HG03108 (cell line): ENCODE data around the gene MRPL54.

ENCODE experiments used
- ATAC-seq: cut with Tn5 transposase; IDR thresholded peaks from one replicate; pipeline ENCODE4 v1.9.1; 2021; ENCODE audit warnings: moderate library complexity; ENCODE audit not compliant: unreplicated experiment

The MRPL54 gene

DNA sequence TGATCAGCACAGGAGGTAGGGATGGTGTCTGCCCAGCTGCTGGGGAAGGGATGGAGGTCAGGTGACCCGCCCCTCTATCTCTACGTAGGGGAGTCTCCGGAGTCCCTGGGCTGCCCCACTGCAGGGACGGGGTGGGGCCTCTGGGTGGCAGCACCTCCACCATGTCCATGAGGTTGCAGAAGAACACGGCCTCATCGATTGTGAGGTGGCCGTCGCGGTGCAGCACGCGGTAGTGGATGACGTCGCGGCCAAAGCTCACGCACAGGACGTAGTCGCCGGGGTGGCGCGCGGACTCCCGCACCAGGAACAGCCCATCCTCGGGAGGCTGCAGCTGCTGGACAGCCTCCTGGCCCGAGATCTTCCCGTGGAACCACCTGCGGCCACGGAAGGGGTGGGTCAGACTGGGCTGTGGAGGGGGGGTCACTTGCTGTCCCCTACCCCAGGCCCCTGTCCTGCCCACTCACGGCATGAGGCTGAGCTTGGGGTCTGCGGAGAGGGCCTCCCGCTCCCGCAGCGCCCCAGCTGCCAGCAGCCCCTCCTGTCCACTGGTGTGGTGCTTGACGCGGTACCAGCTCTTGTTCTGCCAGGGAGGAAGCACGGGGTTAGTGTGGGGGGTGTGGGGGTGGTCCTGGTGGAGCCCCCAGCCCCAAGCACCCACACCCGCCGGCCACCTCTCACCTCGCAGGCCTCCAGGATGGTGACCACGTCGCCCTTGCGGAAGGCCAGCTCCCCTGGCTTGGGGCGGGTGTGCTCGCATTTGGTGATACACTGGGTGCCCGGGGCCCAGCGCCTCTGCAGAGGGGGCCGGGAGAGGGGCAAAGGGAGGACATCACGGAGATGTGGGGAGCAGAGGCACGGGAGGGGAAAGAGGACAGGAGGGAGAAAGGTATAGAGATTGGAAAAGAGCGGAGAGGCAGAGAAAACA, 21.4 kb downstream of the MRPL54 start:
- ATAC-seq, result no peak

DNA sequence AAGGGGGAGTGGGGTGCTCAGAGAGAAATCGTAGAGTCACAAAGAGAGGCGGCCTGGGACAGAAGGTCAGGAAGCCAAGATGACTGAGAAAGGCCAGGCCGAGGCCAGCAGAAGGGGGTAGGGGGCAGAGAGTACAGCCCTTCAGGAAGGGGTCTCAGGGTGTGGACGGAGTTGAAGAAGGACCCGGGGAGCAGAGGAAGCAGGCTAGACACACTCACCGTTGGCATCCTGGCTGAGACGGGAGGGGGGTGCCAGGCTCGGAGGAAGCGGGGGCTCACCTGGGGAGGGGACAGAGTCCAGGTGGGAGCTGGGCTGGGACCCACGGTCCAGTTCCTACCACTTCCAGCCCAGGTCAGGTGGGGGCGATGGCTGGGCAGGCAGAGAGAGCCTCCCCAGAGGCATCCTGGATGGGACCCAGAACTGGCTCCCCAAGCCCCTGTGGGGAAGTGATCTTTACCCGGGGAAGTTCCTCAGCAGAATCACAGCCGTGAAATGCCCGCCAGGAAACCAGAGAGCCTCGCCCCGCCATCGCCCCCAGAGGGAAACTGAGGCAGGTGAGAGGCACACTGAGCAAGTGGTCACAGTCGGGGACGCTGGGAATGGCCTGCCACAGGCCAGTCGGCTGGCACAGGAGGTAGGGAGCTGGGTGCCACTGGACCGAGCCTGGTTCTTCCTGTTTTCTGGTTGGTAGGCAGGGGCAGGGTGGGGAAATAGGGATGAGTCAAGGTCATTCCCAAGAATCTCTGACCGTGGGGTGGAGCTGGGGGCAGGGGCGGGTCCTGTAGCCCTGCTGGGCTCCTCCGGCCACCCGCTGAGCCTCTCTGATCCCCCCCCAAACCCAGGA, 22.3 kb downstream of the MRPL54 start:
- no peak for ATAC-seq

DNA sequence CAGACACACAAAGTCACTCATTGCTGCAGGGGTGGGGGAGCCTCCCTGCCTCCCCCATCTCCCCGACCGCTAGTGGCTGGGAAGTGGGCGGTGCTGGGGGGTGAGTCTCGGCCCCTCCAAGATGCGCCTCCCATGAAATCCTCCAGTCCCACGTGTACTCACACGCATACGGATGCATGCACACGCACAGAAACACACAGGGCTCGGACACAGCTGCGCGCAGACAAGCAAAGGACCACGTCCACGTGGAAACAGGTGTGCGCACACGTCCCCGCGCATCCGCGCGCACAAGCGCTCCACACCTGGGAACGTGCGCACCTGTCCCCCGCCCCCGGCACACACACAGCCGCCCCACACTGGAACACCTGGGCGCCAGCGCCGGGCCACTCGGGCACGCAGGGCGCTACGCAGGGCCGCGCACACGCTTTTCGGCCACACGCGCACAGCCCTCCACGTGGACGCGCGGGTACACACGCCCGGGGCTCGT, 23.0 kb downstream of the MRPL54 start:
- no peak for ATAC-seq

DNA sequence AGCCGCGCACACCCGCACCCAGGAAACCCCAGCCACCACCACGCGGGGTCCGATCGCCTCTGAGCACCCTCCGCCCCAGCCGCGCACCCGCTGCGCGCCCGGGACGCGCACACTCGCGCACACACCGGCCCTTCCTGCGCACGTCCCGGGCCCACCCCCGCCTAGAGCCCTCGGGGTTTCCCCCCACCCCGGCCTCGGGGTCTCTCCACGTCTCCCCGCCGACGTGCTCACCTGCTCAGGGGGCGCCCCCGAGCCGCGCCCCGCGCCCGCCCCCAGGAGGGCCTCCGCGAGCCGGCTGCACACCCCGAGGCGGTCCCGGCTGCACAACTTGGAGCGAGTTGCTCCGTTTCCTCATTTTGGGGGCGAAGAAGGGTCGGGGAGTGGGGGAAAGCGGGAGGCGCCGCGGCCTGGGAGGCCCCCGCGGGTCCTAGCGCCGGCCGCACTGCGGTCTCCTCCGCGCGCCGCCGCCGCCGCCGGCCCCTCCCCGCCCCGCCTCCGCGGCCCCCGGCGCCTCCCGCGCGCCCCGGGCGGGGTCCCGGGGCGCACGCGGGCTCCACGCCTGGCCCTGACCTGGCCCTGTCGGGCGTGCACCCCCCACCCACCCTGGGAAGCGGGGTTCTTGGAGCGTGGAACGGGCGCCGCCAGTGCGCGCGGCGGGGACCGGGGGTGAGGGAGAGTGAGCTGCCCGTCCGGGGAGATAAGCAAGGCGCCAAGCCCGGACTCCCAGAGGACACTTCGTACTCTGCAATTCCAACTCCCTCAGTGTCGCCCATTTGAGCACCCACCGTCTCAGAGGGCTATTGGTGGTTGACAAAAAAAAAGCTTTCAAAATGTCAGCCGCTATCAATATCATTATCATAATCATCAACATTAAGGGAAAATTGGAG, 23.7 kb downstream of the MRPL54 start, which contains the start of gene MATK:
Gene MATK, minus strand, starts transcription at position 444 of the 887 bp plus-strand sequence. CDS start 1,246 bp downstream, outside the sequence.
- ATAC-seq, result no peak

DNA sequence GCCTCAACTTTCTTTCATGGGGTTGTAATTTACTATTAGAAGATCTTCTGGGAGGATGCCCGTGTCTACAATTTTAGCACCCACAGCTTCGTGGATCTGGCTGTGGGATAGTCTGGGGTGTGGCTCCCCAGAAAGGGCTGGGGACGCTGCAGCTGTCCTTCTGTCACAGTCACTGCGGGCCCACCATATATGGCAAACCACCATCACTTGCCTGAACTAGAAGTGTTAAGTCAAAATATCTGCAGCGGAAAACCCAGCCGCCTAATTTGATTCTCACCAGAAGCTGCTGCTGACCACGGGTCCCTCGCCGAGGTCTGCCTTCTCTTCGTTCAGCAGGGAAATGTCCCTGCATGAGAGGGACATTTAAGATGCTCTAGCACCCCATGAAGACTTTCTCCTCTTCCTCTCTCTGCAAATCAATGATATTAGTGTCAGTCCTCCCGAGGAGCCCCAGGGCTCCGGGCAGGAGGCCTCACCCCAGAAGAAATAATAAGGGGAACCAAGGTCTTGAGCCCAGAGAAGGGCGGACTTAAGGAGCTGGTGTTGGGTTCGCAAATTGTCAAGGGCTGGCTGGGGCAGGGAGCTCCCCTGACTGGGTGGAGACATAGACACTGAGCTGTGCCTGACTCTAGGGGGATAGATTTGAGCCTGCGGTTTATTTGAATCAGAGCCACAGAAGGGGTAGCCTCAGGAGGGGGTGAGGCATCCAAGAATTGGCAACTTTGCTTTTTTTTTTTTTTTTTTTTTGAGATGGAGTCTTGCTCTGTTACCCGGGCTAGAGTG, 26.7 kb downstream of the MRPL54 start:
- no peak for ATAC-seq

DNA sequence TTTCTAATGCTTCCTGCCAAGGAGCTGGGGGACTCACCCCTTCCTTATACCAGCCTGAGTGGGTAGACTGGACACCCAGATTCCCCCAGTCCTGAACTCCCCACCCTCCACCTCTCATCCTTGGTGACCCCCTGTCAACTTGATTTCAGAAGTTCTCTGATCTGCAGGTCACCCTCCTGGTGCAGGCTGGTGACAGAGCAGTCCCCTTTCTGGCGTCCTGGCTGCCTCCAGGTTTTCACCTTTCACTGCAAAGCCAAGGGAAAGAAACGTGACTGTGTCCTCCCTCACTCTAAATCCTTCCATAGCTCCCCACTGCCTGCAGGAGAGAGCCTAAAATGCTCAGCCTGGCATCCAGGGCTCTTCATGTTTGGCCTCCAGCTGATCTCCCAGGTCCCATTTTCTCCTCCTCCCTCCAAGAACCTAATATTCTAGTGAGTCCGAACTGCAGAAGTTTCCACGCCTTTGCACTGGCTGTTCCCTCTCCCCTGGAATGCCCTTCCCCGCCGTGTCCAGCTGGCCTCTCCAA, 27.8 kb downstream of the MRPL54 start:
- ATAC-seq, result no peak

DNA sequence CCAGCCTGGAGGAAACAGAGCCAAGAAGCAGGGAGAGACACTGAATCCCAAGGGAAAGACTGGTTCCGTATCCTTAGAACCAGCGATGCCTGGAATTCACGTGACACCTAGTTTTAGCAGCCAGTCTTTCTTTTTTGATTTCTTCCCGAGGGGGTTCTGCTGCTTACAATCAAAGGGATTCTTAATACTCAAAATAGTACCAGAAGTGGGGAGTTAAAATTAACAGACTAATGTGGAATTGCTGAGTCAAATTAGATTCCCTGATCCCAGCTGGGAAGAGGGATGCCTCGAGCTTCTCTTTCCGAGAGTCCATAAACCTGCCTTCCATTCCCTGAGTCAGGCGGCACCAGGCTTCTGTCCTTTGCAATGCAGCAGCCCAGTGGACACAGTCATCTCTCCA, 28.5 kb downstream of the MRPL54 start:
- ATAC-seq, result no peak

DNA sequence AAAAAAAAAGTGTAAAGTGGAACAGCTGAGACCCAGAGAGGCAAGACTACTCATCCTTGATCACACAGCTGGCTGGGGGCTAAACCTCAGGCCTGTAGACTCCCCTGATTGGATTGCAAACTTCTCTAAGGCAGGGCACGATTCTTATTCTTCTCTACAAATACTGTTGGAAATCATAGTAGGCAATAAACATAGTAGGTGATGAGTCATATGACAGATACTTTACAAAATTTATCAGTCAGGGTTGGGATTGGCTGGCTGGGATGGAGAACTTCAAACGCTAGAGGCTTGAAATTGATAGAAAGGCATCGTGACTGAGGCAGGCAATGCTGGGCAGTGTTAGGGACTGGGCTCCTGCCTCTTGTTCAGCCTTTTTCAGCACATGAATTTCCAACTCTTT, 29.6 kb downstream of the MRPL54 start:
- ATAC-seq, result no peak

DNA sequence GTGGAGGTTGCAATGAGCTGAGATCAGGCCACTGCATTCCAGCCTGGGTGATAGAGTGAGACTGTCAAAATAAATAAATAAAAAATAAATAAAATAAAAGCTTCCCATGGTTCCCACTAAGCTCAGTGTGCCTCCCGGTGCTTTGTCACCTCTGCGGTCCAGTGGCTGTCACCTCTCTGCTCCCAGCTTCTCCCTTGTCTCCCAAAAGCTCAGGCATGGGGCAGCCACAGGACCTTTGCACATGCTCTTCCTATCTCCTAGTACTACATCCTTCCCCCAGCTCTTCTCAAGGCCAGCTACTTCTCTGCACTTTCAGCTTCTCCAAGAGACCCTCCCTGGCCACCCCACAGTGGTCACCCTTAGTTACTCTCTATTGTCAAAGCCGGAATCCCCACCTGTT, 31.3 kb downstream of the MRPL54 start:
- ATAC-seq, result no peak

DNA sequence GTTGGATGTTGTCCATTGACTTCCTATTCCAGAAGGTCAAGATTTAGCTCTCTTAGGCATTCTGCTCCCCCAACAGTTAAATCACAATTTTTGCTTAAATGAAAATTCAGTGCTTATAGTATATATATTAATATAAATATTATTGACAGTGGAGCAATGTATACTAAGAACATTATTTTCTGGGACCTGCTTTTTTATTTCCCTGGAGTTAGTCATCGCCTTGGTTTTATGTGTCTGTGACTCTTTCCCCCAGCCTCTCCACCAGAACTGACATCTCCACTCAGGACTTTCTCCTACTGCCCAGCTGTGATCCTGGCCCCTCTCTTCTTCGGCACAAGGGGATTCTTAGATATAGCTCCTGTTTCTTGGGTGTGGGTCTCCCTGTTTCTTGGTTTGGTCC, 33.9 kb downstream of the MRPL54 start:
- no peak for ATAC-seq

DNA sequence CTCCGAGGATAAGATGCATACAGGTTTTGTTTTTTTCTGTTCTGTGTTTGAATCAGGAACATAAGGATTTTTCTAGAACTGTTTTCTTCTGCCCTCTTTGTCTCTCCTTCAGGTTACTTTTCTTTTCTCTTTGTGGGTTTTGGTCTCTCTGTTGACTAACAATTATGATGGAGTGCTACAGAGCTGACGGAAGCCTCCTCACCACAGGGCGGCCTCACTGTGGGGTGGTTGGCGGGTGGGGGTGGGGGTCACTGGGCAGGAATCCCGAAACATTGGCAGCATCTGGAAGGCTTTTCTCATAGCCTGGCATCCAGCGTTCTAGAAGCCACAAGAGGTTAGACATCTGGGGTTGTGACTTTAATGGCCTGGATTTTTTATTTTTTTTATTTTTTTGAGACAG, 35.7 kb downstream of the MRPL54 start:
- no peak for ATAC-seq

DNA sequence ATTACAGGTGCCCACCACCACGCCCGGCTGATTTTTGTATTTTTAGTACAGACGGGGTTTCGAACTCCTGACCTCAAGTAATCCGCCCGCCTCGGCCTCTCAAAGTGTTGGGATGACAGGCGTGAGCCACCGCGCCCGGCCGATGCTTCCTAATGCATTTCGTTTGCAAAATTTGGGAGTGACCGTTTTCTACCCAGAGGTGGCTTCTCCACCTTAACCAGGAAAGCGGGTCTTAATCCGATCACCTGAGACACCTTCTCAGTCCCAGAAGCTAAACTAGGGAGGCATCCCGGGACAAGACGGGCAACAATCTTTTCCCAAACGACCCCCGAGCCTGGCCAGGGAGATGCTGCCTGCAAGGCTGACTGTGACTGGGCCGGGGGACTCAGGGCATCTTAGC, 38.5 kb downstream of the MRPL54 start:
- ATAC-seq, result no peak

DNA sequence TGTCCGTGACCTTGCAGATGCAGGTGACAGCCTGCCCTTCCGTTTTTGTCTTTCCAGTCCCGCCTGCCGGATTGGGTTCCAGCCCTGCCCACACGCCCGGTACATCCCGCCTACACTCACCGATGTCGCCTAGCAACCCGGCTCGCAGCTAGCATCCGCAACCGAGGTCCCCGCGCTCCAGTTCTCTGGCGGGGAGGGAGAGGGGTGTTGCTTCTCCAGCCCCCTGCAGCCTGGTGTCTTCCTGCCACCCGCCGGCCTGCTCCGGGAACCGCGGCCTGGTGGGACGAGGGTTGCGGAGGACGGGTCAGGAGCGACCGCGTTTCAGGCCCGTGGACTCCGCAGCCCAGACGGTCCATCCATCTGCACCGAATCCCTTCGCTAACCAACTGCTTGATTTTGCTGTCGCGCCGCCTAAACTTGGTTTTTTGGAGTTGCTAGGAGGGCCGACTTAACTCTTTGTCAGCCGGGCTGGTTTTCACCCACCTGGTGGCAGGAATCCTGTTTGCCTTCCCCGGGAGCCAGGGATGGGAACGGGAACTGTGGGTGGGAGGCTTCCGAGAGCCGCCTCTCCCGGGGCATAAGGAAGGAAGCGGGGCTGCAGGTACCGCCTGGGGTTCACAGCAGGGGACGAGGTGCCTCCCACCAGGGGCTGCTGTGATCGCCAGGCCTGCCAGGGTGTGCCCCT, 39.1 kb downstream of the MRPL54 start:
- no peak for ATAC-seq

DNA sequence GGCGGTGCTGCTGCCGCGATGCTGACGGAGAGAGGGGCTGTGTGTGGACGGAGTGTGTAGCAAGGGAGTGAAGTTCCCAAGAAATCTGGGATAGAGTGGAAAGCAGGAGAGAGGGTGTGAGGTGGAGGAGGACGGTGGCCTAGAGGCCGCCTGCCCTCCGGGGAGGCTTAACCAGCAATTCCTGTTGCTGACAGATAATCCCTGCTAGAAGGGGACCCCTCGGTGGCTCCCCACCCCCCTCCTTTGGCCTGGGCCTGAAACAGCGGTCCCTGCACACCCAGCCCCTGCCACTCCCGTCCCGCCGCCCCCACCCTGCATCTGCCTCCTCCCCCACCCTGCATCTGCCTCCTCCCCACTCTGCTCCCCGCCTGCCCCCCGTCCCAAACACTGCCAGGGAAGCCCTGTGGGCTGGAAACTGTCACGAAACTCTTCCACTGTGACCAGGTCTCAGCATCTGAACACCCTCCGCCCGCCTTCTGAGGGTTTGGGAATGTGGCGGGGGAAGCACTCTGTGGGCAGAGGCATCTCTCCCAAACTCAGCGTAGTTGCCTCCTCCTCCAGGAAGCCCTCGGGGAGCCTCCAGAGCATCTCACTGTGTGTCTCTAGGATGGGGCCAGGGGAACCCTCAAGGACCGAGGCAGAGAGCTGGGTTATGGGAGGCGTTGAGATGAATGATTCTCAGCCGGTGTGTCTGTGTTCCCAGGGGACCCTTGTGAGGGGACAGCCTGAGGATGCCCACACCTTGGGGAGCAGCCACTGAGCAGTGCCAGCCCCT, 40.8 kb downstream of the MRPL54 start:
- no peak for ATAC-seq

DNA sequence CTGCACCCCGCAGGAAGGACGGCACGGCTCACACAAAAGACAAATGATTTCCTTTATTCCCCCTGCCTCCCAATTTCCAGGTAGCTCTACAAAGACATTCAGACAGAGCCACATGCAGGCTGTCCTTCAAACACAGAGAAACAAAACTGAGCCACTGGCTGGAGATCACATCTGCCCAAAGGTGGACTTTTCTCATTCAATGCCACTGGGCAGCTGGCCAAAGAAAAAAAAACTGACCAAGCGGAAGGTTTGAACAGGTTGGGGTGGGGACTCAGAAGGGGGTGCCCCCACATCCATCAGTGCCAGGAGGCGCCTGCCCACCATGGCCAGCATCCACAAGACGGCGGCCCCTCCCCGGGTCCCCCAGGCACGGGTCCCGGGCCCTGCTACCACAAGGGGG, 41.5 kb downstream of the MRPL54 start:
- ATAC-seq, result no peak

DNA sequence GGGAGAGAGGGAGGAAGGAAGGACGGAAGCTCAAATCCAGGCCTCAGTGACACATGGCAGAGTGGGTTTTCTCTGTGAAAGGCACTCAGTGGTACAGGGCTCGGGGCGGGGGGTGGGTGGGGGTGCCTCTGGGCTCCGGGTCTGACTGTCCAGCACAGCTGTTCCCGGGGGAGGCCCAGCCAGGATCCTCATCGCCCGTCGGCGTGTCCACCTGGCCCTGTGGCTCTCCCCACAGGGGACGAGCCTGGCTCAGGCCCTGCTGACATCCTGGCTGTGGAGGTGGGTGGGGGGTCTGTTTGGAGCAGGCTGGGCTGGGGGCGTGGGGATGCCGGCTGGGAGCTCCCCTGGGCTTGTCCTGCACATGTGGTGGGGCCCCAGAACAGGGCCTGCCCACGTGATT, 41.9 kb downstream of the MRPL54 start:
- ATAC-seq, result no peak

DNA sequence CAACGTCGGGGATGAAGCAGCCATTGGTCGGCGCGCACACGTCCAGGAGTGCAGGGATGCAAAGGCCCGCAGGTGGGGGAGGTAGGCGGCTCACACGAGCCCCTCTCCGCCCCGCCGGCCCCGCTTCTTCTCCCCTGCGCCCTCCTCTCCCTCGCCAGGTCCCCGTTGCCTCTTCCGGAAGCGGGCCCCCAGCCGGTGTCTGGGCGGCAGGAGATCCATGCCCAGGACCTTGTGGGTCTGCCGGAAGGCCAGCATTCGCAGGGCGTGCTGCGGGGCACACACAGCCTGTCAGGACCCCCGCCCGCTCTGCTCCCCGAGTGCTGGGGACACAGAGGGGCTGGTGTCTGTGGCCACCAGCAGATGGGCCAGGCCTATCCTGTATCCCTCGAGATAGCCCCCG, 43.4 kb downstream of the MRPL54 start:
- no peak for ATAC-seq

DNA sequence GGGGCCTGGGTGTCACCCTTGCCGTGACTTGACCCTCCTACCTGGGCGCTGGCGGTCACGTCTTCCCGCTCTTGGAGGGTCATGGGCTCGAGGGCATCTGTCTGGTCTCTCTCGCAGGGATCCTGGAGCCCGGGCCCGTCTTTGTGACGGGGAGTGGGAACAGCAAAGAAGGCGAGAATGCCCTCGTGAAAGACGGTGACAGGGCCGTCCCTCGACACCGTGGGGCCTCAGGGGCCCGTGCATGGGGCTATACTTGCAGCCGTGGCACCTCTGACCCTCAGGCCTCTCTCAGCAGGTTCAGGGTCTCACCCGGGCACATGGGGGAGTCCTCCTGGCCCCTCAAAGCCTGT, 44.6 kb downstream of the MRPL54 start:
- no peak for ATAC-seq
